Transverse colon (tissue), 4 donors: ENCODE measurements around the gene DEPP1. TPM values are rescaled to one million over a fixed set of nuclear protein-coding genes. Genes with fewer than 3 reads are reported as not detected.

Experiments used
- DNase-seq: peaks from one replicate; pipeline ENCODE4 v3.0.0-alpha.2; 2019
- H3K27ac ChIP-seq, 4 donors: fragments of 200-600 bp; sonication (generic); 2 replicates each; pipeline ENCODE4 v1.5.1; 2016 to 2018; ENCODE audit warnings: inconsistent platforms in 4 of 4
- H3K27me3 ChIP-seq: fragments of 200-600 bp; sonication (generic); 2 replicates; pipeline ENCODE4 v1.5.1; 2017; ENCODE audit warnings: inconsistent platforms
- H3K36me3 ChIP-seq, 4 donors: fragments of 200-600 bp; sonication (generic); 2 replicates each; pipeline ENCODE4 v1.5.1; 2017 to 2019; ENCODE audit warnings: inconsistent platforms in 4 of 4
- H3K4me1 ChIP-seq, 4 donors: fragments of 200-600 bp; sonication (generic); 2 replicates each; pipeline ENCODE4 v1.5.1; 2017 to 2020; ENCODE audit warnings: inconsistent platforms in 4 of 4
- H3K4me3 ChIP-seq, 4 donors: fragments of 200-600 bp; sonication (generic); 1 replicate in 1 of 4; 2 replicates in 3 of 4; pipeline versions ENCODE4 v1.5.1 to v1.6.1; 2017 to 2019; ENCODE audit warnings: inconsistent platforms in 4 of 4
- H3K9me3 ChIP-seq, 2 donors: fragments of 200-600 bp; sonication (generic); 2 replicates each; pipeline ENCODE4 v1.5.1; 2017 to 2019; ENCODE audit warnings: inconsistent platforms in 2 of 2
- CTCF ChIP-seq, 5 experiments: fragments of 200-600 bp in 3 of 5; fragments of 450-650 bp in 2 of 5; sonication (generic) in 3 of 5; IDR thresholded peaks; 1 replicate in 2 of 5; 2 replicates in 3 of 5; pipeline ENCODE4 v1.5.1; 2016 to 2017; ENCODE audit warnings: antibody characterized with exemption in 5 of 5, inconsistent platforms in 3 of 5, mild to moderate bottlenecking in 2 of 5, moderate library complexity in 1 of 5
- EP300 ChIP-seq: sonication (generic); formaldehyde crosslinking; IDR thresholded peaks from one replicate; pipeline ENCODE4 v1.6.1; 2017; ENCODE audit warnings: antibody characterized with exemption, low read depth
- POLR2A ChIP-seq: fragments of 450-650 bp; IDR thresholded peaks from one replicate; pipeline ENCODE4 v1.6.1; 2016; ENCODE audit warnings: antibody characterized with exemption, mild to moderate bottlenecking, moderate library complexity
- POLR2AphosphoS5 ChIP-seq, 3 donors: sonication (generic); formaldehyde crosslinking; IDR thresholded peaks; one replicate each; pipeline ENCODE4 v1.6.1; 2016; ENCODE audit warnings: antibody characterized with exemption in 3 of 3
- WGBS, 2 donors: methylation state at CpG; one replicate each; pipeline ENCODE4 v1.1.5; 2018; ENCODE audit warnings: low coverage in 1 of 2; 5-methylcytosine and 5-hydroxymethylcytosine counted together
- in situ Hi-C, 4 donors: fragments of 200-750 bp; cut with MboI; loops; one replicate each; pipeline versions ENCODE4 v1.15.0 to v1.15.1; 2017; ENCODE audit warnings: low sequenced_read_pairs in 3 of 4, low pct_ligation_motif_present in 1 of 4, low pct_unique_long_range_greater_than_20kb in 1 of 4
- intact Hi-C: fragments of 100-400 bp; cut with DNase I; formaldehyde crosslinking; loops from one replicate; pipeline ENCODE4 v1.15.1; 2023; ENCODE audit warnings: low total_unique reads
- total RNA-seq, 4 donors: library from RNA; depleted of rRNA; stranded (reverse); fragments of >200 nt; gene quantifications; one replicate each; pipeline ENCODE4 v1.1.0, GENCODE V29; 2016

The DEPP1 gene
- total RNA-seq, 4 donors from 2014 or later = 14.6 to 109 (median 76.6) TPM

DNA sequence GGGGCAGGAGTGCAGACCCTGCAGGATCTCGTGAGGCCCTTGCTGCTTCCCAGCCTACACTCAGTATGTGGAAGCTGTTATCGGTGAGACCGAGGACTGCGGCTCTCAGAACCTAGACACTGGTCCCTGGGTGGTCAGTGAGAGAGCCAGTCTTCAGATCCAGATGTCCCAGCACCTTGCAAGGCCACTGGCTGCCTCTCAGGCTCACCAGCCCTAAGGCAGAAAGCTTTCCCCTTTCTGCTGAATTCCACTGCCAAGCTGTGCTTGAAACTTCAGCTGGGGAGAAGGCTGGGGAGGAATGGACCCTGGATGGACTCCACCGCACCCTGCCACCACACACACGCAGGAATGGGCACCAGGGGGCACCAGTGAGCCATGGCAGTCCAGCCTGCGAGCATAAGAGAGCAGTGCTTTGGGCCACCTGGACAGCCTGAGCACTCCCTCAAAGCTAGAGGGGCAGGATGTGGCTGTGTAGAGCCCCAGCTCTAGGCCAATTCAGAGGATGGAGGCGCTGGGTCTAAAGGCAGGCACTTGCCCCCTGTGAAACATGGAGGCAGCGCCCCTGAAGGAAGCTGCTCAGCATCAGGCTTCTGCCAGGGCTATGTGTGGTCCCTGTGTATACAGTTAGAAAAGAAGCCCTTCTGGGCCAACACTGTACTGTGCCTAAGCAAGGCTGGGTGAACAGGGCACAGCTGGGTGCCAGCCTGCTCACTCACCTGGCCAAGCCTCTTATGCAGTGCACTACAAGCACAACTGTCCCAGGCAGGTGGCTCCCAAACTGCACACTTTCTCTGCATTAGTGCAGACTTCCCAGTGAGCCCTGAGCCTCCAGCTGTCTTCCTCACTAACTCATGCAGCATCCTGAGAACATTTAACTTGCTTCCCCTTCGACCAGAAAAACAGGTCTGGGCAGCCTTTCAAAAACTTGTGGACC lies 45.8 kb downstream of the DEPP1 start:
- Histone ChIP-seq H3K9me3 (no peaks in the 10 kb centered on the region), H3K4me1 (peaks cover 4 to 12% (median 6%) of the 10 kb centered on the region in 4 donors), H3K4me3 (no peak overlapping the region), H3K27ac (no peak overlapping the region), H3K36me3 (no peaks in the 10 kb centered on the region), H3K27me3 (no peaks in the 10 kb centered on the region)
- in situ Hi-C loops = loop anchor here in 1 of 4 donors (5.0 kb wide), 1 partner anchor 40 kb away; no protein-coding TSS in a partner anchor
- peak; percentile 93 to 97 (median 97) for TF ChIP-seq CTCF (IDR thresholded peaks at IDR 0.05)
- TF ChIP-seq POLR2A = no peak
- peak; percentile 93 for DNase-seq
- intact Hi-C loops = loop anchor here (2.0 kb wide), 1 partner anchor 42 kb away; no protein-coding TSS in a partner anchor
- 50 to 100% methylated on average over 1 to 8 of the region's 10 CpGs for WGBS, 2 donors

GRCh38 chr10:44931621-44932516 lies 46.7 kb downstream of the DEPP1 start:
- Histone ChIP-seq H3K27me3 (no peaks in the 10 kb centered on the region), H3K4me1 (peaks cover 4 to 12% (median 6%) of the 10 kb centered on the region in 4 donors), H3K4me3 (no peak overlapping the region), H3K36me3 (no peaks in the 10 kb centered on the region), H3K27ac (no peak overlapping the region), H3K9me3 (no peaks in the 10 kb centered on the region)
- in situ Hi-C loops = loop anchor here in 1 of 4 donors (5.0 kb wide), 1 partner anchor 40 kb away; no protein-coding TSS in a partner anchor
- intact Hi-C loops = loop anchor here (2.0 kb wide), 1 partner anchor 43 kb away; no protein-coding TSS in a partner anchor
- TF ChIP-seq EP300 (no peak), CTCF (IDR thresholded peaks at IDR 0.05) (no peak), POLR2AphosphoS5 (IDR thresholded peaks at IDR 0.05) (no peak), POLR2A (no peak)
- DNase-seq = no peak
- WGBS, 2 donors = 63 to 85% methylated on average over 2 to 10 of the region's 10 CpGs

- TF ChIP-seq POLR2AphosphoS5 (IDR thresholded peaks at IDR 0.05) (no peak), CTCF (IDR thresholded peaks at IDR 0.05) (no peak), POLR2A (no peak), EP300 (no peak)
- H3K4me3 ChIP-seq = no peak overlapping the region
- intact Hi-C loops = no loop called here
- in situ Hi-C loops = loop anchor here in 1 of 4 donors (5.0 kb wide), 1 partner anchor 41 kb away; no protein-coding TSS in a partner anchor
- no peaks in the 10 kb centered on the region for H3K36me3 ChIP-seq
- H3K27me3 ChIP-seq = no peaks in the 10 kb centered on the region
- H3K27ac ChIP-seq = no peak overlapping the region
- DNase-seq = no peak
- H3K9me3 ChIP-seq = no peaks in the 10 kb centered on the region
- H3K4me1 ChIP-seq = peaks cover 4 to 11% (median 6%) of the 10 kb centered on the region in 4 donors
- 87 to 89% methylated on average over 2 to 4 of the region's 4 CpGs for WGBS, 2 donors
Observed at GRCh38 chr10:44930904-44931620, 47.5 kb downstream of the DEPP1 start.
